Smooth muscle cell (in vitro differentiated cells): ENCODE data around the gene OR10AD1. TPM values are rescaled to one million over a fixed set of nuclear protein-coding genes. Genes with fewer than 3 reads are reported as not detected.

Source experiments
- DNase-seq: peaks from one replicate; lab custom pipeline; 2025; ENCODE audit not compliant: unreplicated experiment; lab: John Stamatoyannopoulos, UW
- H2AFZ ChIP-seq: fragments of 200-600 bp; sonication (generic); 2 replicates; pipeline ENCODE4 v1.6.0; 2016; ENCODE audit warnings: antibody characterized with exemption, low read depth, mild to moderate bottlenecking
- H3F3A ChIP-seq: fragments of 200-600 bp; sonication (generic); 2 replicates; pipeline ENCODE4 v1.6.0; 2017; ENCODE audit warnings: antibody characterized with exemption, low read depth
- H3K27ac ChIP-seq: fragments of 200-600 bp; sonication (generic); 2 replicates; pipeline ENCODE4 v1.5.1; 2016; ENCODE audit warnings: low read depth, mild to moderate bottlenecking
- H3K27me3 ChIP-seq: fragments of 200-600 bp; sonication (generic); 2 replicates; pipeline ENCODE4 v1.6.1; 2016; ENCODE audit warnings: low read depth, mild to moderate bottlenecking
- H3K36me3 ChIP-seq: fragments of 200-600 bp; sonication (generic); 2 replicates; pipeline ENCODE4 v1.5.1; 2016; ENCODE audit warnings: low read depth
- H3K4me1 ChIP-seq: fragments of 200-600 bp; sonication (generic); 2 replicates; pipeline ENCODE4 v1.5.1; 2016; ENCODE audit warnings: low read depth
- H3K4me2 ChIP-seq: fragments of 200-600 bp; sonication (generic); 2 replicates; pipeline ENCODE4 v1.6.0; 2016; ENCODE audit warnings: mild to moderate bottlenecking
- H3K4me3 ChIP-seq: fragments of 200-600 bp; sonication (generic); 2 replicates; pipeline ENCODE4 v1.5.1; 2016; ENCODE audit warnings: mild to moderate bottlenecking
- H3K79me2 ChIP-seq: fragments of 200-600 bp; sonication (generic); 2 replicates; pipeline ENCODE4 v1.6.0; 2016; ENCODE audit warnings: low read depth, mild to moderate bottlenecking
- H3K9ac ChIP-seq: fragments of 200-600 bp; sonication (generic); 2 replicates; pipeline ENCODE4 v1.6.0; 2016; ENCODE audit warnings: low read depth
- H3K9me3 ChIP-seq: fragments of 200-600 bp; sonication (generic); replicated peaks from 2 replicates; pipeline ENCODE4 v1.5.1; 2016; ENCODE audit warnings: low read depth
- H4K20me1 ChIP-seq: fragments of 200-600 bp; sonication (generic); 2 replicates; pipeline ENCODE4 v1.6.0; 2016; ENCODE audit warnings: low read depth
- WGBS: methylation state at CpG from one replicate; pipeline ENCODE4 v1.1.7; 2016; ENCODE audit warnings: low lambda C conversion rate; 5-methylcytosine and 5-hydroxymethylcytosine counted together
- polyA plus RNA-seq: library from polyadenylated mRNA; unstranded; fragments of >200 nt; fragmentation: Nextera tagmentation; extraction: Ambion mirVana; gene quantifications from 2 replicates; pipeline ENCODE4 v1.2.1, GENCODE V29; 2016
- total RNA-seq: library from RNA; depleted of rRNA; stranded (reverse); fragments of >200 nt; gene quantifications from 2 replicates; pipeline ENCODE4 v1.2.3, GENCODE V29; 2014
- TF ChIP-seq, protein P1 (sequence below): fragments of 200-600 bp; sonication (generic); IDR thresholded peaks from 2 replicates; pipeline ENCODE4 v1.5.1; 2017; ENCODE audit warnings: borderline replicate concordance, mild to moderate bottlenecking, antibody characterized with exemption; ENCODE audit not compliant: insufficient read depth, poor library complexity, severe bottlenecking

Gene OR10AD1, protein sequence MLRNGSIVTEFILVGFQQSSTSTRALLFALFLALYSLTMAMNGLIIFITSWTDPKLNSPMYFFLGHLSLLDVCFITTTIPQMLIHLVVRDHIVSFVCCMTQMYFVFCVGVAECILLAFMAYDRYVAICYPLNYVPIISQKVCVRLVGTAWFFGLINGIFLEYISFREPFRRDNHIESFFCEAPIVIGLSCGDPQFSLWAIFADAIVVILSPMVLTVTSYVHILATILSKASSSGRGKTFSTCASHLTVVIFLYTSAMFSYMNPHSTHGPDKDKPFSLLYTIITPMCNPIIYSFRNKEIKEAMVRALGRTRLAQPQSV
- not detected in 2 replicates for total RNA-seq
- polyA plus RNA-seq, result not detected in 2 replicates

DNA sequence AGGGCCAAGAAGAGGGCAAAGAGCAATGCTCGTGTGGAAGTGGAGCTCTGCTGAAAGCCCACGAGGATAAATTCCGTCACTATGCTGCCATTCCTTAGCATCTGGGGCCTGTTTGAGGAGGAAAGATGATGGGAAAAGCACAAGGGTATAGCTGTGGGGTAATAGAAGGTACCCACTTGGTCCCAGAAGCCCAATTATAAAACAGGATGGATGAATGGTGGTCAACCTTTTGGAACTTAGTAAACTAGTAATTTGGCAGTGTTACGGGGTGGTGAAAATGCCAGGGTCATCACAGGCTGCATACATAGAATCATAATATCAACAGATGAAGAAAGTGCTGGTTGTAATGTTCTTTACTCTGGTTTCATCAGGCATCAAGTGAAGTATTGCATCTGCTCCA, at the start of gene OR10AD1:
OR10AD1 (minus strand) TSS at position 101 of the 400 bp plus-strand sequence; CDS start at position 101, 0 bp downstream.
- no peak within 1 kb of the TSS for H3K9ac ChIP-seq
- H3K4me1 ChIP-seq, result no peaks in the 10 kb centered on the region
- TF ChIP-seq, protein P1, sequence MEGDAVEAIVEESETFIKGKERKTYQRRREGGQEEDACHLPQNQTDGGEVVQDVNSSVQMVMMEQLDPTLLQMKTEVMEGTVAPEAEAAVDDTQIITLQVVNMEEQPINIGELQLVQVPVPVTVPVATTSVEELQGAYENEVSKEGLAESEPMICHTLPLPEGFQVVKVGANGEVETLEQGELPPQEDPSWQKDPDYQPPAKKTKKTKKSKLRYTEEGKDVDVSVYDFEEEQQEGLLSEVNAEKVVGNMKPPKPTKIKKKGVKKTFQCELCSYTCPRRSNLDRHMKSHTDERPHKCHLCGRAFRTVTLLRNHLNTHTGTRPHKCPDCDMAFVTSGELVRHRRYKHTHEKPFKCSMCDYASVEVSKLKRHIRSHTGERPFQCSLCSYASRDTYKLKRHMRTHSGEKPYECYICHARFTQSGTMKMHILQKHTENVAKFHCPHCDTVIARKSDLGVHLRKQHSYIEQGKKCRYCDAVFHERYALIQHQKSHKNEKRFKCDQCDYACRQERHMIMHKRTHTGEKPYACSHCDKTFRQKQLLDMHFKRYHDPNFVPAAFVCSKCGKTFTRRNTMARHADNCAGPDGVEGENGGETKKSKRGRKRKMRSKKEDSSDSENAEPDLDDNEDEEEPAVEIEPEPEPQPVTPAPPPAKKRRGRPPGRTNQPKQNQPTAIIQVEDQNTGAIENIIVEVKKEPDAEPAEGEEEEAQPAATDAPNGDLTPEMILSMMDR, result no peak
- WGBS, result 95% methylated on average over 4 of the region's 4 CpGs
- peaks cover 8% of the 10 kb centered on the region for H3K79me2 ChIP-seq
- no peaks in the 10 kb centered on the region for H3K36me3 ChIP-seq
- no peaks in the 10 kb centered on the region for H4K20me1 ChIP-seq
- no peak for DNase-seq
- no peak within 1 kb of the TSS for H3K4me3 ChIP-seq
- H2AFZ ChIP-seq, result no peak within 1 kb of the TSS
- no peak within 1 kb of the TSS for H3K27ac ChIP-seq
- no peaks in the 10 kb centered on the region for H3K27me3 ChIP-seq
- H3K4me2 ChIP-seq, result no peak within 1 kb of the TSS
- H3K9me3 ChIP-seq, result peaks cover 12% of the 10 kb centered on the region
- H3F3A ChIP-seq, result peaks cover 6% of the 10 kb centered on the region

DNA sequence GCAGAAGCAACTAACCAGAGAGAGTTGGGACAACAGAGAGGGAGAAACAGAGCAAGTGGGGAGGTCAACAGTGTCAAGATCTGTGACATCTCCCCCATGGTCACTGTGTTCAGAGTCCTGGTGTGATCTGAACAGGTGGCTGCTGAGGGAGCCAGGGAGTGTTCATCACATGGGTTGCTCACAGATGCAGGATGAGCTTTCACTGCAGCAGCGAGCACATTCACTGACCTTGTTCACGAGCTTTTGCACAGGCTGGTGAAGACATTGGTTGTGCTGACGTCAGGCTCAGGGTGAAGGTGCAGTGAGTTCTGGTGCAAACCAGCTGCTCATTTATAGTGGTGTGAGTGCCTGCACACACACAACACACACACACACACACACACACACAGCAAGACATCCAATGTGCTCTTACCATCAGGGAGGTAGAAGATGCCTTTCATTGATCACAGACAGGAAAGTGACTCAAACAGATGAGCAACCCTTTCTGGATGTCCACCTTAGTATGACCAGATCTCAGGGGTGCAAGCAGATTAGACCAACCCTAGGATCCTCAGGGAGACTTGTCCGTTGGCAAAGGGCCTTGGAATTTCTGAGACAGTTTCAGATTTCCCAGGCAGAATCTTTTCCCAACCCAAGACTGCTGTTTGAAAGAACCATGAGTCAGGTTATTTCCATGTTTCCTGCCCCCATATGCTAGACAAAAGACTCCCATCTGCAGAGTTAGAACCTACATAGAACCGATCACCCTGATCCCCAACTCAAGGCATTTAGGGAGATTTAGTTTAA, 44.3 kb upstream of the OR10AD1 start:
- TF ChIP-seq, protein P1, result no peak
- Histone ChIP-seq H4K20me1 (no peaks in the 10 kb centered on the region), H3F3A (no peaks in the 10 kb centered on the region), H3K27me3 (no peaks in the 10 kb centered on the region), H3K27ac (no peak overlapping the region), H3K9me3 (no peaks in the 10 kb centered on the region), H3K4me3 (no peak overlapping the region), H3K36me3 (no peaks in the 10 kb centered on the region), H3K4me2 (no peak overlapping the region), H3K79me2 (no peaks in the 10 kb centered on the region), H2AFZ (no peak overlapping the region), H3K4me1 (no peaks in the 10 kb centered on the region), H3K9ac (no peak overlapping the region)
- 88% methylated on average over 5 of the region's 5 CpGs for WGBS
- no peak for DNase-seq

DNA sequence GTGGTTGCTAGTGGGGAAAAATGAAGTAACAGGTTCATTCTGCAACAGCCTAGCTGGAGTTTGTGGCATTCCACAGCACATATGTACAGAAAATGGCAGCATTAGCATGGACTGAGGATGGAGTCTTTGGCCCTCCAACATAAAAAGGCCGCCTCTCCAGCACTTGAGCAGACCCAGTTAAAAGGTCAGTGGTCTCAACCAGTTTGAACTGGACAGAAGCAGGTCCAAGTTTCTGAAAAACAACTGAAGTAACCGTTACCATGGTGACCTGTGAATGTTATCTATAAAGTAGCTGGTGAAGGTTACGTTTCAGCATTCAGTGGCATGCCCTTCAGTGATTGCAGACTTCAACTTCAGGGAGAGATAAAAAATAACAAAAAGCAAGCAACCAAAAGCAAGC, 34.1 kb upstream of the OR10AD1 start:
- no peak overlapping the region for H3K4me2 ChIP-seq
- no peaks in the 10 kb centered on the region for H3K36me3 ChIP-seq
- peaks cover 5% of the 10 kb centered on the region for H3K27me3 ChIP-seq
- H3K79me2 ChIP-seq, result no peaks in the 10 kb centered on the region
- H2AFZ ChIP-seq, result no peak overlapping the region
- H3K4me3 ChIP-seq, result no peak overlapping the region
- H3K9ac ChIP-seq, result no peak overlapping the region
- H3K9me3 ChIP-seq, result no peaks in the 10 kb centered on the region
- WGBS, result 71% methylated on average over 3 of the region's 3 CpGs
- H3F3A ChIP-seq, result no peaks in the 10 kb centered on the region
- DNase-seq, result no peak
- H3K4me1 ChIP-seq, result no peaks in the 10 kb centered on the region
- TF ChIP-seq, protein P1, result no peak
- H3K27ac ChIP-seq, result no peak overlapping the region
- no peaks in the 10 kb centered on the region for H4K20me1 ChIP-seq
